Colon (tissue), 2 donors: ENCODE measurements around the gene SEC62.

Source experiments
- FAIRE-seq: peaks from 2 replicates; lab custom pipeline; 2012; peaks lifted over from hg19 to GRCh38; lab: Jason Lieb, UNC
- donor health status: control.
- donor health status: control.

The SEC62 gene

GRCh38 chr3:169966951-169967915 lies 626 bp downstream of the SEC62 start:
- no peak for FAIRE-seq

- no peak for FAIRE-seq
Observed at GRCh38 chr3:169968224-169968885, 1.7 kb downstream of the SEC62 start.

GRCh38 chr3:169969174-169970095 lies 2.8 kb downstream of the SEC62 start:
- FAIRE-seq, result no peak

GRCh38 chr3:169970847-169971246 lies 4.2 kb downstream of the SEC62 start:
- no peak for FAIRE-seq

GRCh38 chr3:169971522-169971921 lies 4.9 kb downstream of the SEC62 start:
- FAIRE-seq, result no peak

GRCh38 chr3:169980055-169980454 lies 13.4 kb downstream of the SEC62 start:
- FAIRE-seq, result no peak

GRCh38 chr3:169984292-169984691 lies 17.7 kb downstream of the SEC62 start:
- no peak for FAIRE-seq

GRCh38 chr3:169990431-169990830 lies 23.8 kb downstream of the SEC62 start:
- FAIRE-seq, result no peak

GRCh38 chr3:169992156-169992555 lies 25.5 kb downstream of the SEC62 start:
- no peak for FAIRE-seq

GRCh38 chr3:169992781-169993180 lies 26.2 kb downstream of the SEC62 start:
- FAIRE-seq, result no peak

- peak; percentile 72 for FAIRE-seq
Observed at GRCh38 chr3:169993761-169994160, 27.2 kb downstream of the SEC62 start.

- no peak for FAIRE-seq
Observed at GRCh38 chr3:169996063-169996462, 29.5 kb downstream of the SEC62 start.

GRCh38 chr3:169998668-169999131 lies 32.1 kb downstream of the SEC62 start:
- FAIRE-seq, result no peak

GRCh38 chr3:169999433-169999832 lies 32.8 kb downstream of the SEC62 start:
- no peak for FAIRE-seq

- FAIRE-seq, result no peak
Observed at GRCh38 chr3:170000051-170000450, 33.4 kb downstream of the SEC62 start.

- no peak for FAIRE-seq
Observed at GRCh38 chr3:170002231-170002630, 35.6 kb downstream of the SEC62 start.

- no peak for FAIRE-seq
Observed at GRCh38 chr3:170002879-170003278, 36.3 kb downstream of the SEC62 start.

- FAIRE-seq, result no peak
Observed at GRCh38 chr3:170003881-170004356, 37.3 kb downstream of the SEC62 start.

GRCh38 chr3:170007031-170007663 lies 40.5 kb downstream of the SEC62 start:
- FAIRE-seq, result no peak

GRCh38 chr3:170010498-170010897 lies 43.9 kb downstream of the SEC62 start:
- no peak for FAIRE-seq

- no peak for FAIRE-seq
Observed at GRCh38 chr3:170012683-170013400, 46.2 kb downstream of the SEC62 start.
